Measurements from ENCODE around the gene PCDHGA1.

The PCDHGA1 gene

GRCh38 chr5:141493500-141494422 lies 163.4 kb downstream of the PCDHGA1 start:
- DNase-seq = no peak

DNA sequence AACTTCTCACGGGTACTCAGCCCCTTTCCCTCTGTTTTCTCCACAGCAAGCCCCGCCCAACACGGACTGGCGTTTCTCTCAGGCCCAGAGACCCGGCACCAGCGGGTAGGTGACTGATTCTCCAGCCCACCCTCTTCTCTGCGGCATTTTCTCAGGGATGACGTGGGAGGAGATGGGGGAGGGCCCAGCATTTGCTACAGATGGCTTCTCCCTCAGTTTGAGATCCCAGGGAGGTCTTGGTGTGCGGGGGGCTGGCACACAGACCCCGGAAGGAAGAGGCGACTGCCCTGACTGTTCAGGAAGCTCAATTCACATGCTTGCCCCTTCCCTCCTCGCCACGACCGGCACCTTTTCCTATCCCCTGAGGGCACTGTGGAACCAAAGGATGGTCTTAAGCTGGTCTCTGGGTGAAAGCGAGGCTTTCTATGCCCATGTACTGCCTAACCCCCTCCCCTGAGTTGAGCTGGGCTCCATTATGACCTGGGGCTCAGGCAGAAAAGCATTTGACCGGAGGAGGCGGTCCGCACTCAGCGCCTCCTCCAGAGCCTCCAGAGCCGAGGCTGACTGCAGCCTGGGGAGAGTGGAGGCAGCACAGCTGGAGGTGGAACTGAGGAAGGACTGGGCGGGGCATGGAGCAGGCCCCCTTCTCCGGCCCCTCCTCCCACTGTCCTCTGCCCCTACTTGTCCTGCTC lies 164.6 kb downstream of the PCDHGA1 start:
- no peak for DNase-seq

DNA sequence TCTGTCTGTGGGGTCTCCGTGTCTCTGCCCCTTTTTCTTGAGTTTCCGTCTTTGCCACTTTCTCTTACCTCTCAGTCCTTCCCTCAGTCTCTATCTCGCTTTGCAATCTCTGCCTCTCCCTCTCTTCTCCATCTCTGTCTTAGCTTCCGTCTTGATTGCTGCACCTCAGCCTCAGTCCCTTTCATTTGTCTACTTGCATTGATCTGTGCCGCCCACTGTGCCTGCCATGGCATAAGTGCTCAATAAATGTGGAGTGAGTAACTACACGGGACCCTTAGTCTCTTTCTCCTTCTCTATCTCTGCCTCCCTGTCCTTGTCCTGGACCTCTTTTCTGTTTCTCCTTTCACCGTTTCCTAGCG lies 165.1 kb downstream of the PCDHGA1 start:
- no peak for DNase-seq

DNA sequence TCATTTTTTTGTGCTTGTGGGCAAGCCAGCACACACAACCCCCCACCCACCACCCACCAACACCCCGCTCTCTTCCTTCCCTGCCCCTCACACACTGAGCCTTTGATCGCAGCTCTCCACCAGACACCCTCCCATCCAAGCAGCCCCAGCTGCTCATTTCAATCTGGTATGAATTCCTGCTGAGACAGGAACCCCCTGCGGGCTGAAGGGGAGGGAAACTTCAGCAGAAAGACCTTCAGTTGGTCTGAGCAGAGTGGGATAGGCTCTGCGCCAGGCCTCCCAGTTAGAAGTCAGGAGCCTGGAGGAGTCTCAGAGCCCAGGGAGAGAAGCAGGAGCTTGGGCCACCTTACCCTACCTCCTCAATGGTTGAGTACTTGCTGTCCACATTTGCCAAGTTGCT lies 165.7 kb downstream of the PCDHGA1 start:
- no peak for DNase-seq

DNA sequence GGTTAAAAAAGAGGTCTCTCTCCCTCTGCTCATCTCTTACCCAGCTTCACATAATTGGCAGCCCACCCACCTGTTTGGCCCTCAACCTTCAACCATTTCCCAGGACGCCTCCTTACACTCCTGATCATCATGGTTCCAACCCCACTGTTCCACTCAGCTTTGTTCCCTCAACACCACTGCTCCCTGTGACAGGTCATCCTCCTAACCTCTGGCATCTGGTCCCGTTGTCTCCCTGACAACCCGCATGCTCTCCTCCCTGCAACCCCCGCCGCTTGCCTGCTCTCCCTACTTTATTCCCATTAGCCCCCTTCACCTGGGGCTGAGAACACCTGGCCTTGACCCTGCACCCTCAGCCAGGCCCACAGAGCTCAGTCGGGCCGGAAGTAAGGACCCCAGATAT lies 171.4 kb downstream of the PCDHGA1 start:
- no peak for DNase-seq

DNA sequence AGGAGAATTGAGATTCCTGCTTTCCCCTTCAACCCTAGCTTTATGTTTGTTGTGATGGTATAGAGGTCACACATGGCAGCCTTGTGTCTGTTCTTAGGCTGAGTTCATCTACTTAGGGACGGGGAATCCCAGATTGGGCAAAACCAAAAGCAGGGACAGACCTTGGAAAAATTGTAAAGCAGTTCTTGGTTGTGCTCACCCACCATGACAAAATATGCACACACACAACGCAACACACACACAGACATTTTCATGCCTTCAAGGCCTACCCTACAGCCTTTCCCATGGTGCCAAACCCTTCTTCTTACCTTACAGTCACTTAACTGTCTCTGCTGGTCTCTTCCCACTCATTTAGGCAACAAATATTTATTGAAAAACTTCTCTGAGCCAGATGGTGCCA lies 173.4 kb downstream of the PCDHGA1 start:
- DNase-seq = no peak

DNA sequence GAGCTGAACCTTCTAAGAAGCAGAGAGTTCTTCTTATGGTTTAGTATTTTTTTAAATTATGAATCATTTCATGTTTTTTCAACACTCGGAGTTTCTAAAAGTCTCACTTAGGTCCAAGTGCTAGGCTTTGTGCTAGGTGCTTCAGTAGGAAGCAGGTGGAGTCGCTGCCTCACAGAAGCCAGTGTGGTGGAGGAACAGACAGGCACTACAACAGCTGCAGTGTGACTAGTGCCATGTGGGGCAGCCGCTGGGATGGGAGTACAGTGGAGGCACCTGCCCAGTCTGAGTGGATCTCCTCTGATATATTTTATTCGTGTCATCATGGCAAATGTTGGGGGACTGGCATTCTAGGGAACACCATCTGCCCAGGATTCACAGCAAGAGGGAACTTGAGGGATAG lies 173.9 kb downstream of the PCDHGA1 start:
- DNase-seq = no peak

DNA sequence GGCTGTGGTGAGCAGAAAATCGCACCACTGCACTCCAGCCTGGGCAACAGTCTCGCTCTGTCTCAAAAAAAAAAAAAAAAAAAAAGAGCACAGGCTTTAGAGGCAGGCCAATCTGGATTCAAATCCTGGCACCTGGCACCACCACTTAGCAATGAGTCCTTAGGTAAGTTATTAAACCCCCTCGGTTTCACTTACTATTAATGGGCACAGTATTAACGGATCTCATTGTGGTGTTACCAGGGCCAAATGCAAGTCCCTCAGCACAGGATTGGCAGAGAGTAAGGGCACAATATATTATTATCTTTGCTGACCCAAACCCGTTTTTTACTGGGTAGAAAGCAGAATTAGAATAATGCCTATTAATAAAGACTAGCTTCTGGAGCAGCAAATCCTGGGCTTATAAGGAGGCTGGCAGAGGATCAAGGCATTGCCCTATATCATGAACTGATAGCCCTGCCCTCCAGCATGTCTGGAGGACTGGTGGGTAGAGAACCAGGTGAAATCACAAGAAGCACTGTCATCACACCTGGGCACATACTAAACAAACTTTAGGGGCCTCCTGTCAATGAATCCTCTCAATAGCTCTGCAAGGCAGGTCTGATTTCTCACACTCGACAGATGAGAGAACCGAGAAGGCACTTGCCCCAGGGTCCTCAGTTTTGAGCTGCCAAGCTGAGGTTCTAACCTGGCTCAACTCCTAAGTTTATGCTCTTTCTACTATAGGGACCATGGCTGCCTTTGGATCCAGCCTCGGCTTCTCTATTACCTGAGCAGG lies 176.3 kb downstream of the PCDHGA1 start:
- DNase-seq = no peak

DNA sequence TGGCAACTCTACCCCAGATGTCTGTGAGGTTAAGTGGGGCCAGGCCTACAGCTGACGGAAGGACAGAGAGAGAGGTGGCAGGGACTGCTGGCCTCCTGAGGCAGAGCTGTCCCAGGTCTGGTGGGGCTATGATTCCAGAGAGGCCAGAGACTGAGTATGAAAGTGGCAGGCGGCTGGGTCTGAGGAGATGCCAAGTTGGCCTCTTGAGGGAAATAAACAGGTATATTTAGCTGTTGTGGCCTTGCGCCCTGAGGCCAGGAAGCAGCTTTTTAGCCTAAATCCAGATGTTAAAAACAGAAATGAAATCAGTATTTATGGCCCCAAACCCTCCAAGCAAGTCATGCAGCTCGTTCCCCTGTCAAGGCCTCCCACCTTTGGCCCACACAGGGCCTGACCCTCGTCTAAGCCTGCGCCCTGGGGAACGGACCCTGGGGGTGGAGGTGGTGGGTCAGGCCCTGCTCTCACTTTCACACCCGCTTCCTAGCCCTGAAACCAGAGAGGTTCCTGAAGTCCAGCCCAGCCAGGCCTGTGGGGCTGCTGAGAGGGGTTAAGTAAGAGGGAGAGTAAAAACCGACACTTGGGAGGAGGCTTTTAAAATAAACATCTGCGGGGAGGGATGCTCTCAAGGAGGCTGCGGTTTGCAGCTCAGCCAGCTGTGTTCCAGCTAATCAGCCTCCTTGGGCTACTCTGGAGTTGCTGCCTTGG lies 177.2 kb downstream of the PCDHGA1 start:
- DNase-seq = no peak

GRCh38 chr5:141508440-141508797 lies 178.1 kb downstream of the PCDHGA1 start:
- no peak for DNase-seq

GRCh38 chr5:141508798-141509611 lies 178.7 kb downstream of the PCDHGA1 start:
- DNase-seq = no peak

GRCh38 chr5:141510160-141510559 lies 179.8 kb downstream of the PCDHGA1 start:
- no peak for DNase-seq

- no peak for DNase-seq
Measured at GRCh38 chr5:141510850-141511601, 180.7 kb downstream of the PCDHGA1 start.

GRCh38 chr5:141511771-141512325 lies 181.5 kb downstream of the PCDHGA1 start:
- DNase-seq = no peak

GRCh38 chr5:141512390-141512910 lies 182.1 kb downstream of the PCDHGA1 start:
- DNase-seq = peak; percentile 89

DNA sequence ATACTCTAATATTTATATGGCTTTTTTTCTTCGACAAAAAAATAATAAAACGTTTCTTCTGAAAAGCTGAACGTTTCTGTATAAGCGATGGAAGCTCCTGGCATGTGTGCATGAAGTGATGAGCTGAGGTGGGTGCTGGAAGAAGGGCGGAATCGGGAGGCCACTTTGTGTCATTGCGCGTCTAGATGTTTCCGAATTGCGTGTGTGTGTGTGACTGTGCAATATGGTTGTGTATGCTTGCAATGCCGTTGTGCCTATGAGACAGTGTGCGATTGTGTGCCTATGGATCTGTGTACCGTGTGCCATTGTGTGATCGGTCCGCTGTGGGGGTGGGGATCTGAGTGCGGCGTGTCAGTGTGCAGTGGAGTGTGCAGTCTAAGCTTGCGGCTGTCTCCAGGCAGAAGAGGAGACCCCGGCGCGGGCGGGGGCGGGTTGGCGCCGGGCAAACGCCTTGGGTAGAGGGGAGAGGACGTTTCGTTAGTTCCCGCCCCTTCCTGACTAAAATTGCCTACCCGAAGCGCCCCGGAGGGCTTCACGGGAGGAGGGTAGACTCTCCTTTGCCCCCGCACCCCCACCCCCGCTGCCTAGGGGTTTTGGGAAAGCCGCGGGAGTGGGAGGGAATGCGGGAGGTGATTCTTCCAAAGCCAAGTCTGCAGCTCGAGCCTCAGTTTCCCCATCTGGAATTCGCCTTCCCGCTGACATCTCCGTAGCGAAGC lies 182.8 kb downstream of the PCDHGA1 start:
- DNase-seq = peak; percentile 53

DNA sequence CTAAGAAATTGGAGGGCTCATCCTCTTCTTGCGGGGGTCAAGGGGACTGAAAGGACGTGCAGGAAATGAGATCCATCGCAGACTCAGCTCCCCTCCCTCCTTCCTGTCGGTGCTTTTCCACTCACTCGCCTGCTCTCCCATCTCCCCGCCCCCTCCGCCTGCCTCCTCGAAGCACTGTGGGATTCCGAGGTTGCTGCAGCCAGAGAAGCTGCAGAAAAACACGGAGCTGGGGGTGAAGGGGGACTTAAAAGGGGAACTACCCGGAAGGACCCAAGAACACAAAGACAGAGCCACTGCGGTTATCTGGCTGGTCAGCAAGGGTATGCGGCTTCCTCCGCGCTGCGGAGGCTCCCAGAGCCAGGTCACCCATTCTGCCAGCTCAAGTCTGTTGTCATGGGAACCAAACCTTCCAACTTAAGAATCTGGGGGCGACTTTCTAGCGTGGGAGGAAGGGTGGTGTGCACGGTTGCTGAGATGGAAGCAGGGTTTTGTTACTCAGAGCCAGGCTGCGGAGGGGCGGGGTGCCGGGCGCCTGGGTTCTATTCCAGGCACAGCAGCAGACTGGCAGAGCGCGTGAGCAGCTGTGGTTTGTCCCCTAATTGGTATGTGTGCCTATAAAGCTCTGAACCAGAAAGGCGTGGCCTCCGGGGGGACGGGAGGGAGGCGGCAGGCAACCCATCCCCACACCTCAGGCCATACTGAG lies 183.5 kb downstream of the PCDHGA1 start:
- peak; percentile 60 for DNase-seq

GRCh38 chr5:141514330-141515133 lies 184.2 kb downstream of the PCDHGA1 start:
- no peak for DNase-seq
